HEK293 (cell line): ENCODE data around the gene TSPAN3.
A peak's percentile ranks its signal among the peaks of the same experiment; 100 is the strongest.

Experiments used
- CTCF ChIA-PET: fragments of 350-600 bp; formaldehyde crosslinking; extraction: SDS; loops from one replicate; lab custom pipeline; 2021; ENCODE audit warnings: antibody characterized with exemption; lab: Yijun Ruan, JAX
- POLR2A ChIA-PET: fragments of 300-600 bp; formaldehyde crosslinking; extraction: SDS; loops from one replicate; lab custom pipeline; 2020; ENCODE audit warnings: antibody characterized with exemption, inconsistent platforms; lab: Yijun Ruan, JAX
- H3K27ac ChIP-seq: fragments of 200-500 bp; sonication (Bioruptor generic); 2 replicates; pipeline ENCODE4 v1.5.1; 2014; ENCODE audit warnings: low read depth, low read length, control low read depth, inconsistent platforms; ENCODE audit errors: extremely low read depth
- H3K36me3 ChIP-seq, 2 experiments: fragments of 200-500 bp in 1 of 2; sonication (Bioruptor generic) in 1 of 2; 1 replicate in 1 of 2; 2 replicates in 1 of 2; pipeline ENCODE4 v1.5.1; 2014 to 2017; ENCODE audit warnings: inconsistent platforms in 2 of 2, low read length in 2 of 2; ENCODE audit not compliant: control insufficient read depth in 2 of 2, insufficient read depth in 1 of 2
- H3K4me1 ChIP-seq: fragments of 200-500 bp; sonication (Bioruptor generic); 2 replicates; pipeline ENCODE4 v1.5.1; 2014; ENCODE audit warnings: mild to moderate bottlenecking, low read length, inconsistent platforms; ENCODE audit not compliant: control insufficient read depth, insufficient read depth
- H3K4me3 ChIP-seq: 2 replicates; pipeline ENCODE4 v1.5.1; 2011; ENCODE audit warnings: low read depth, mild to moderate bottlenecking, control low read depth, low read length, moderate library complexity
- H3K9me3 ChIP-seq: fragments of 200-500 bp; sonication (Bioruptor generic); 2 replicates; pipeline ENCODE4 v1.5.1; 2014; ENCODE audit warnings: low read depth, low read length, inconsistent platforms; ENCODE audit not compliant: control insufficient read depth, insufficient read depth
- PRDM1 ChIP-seq: fragments of 450-650 bp; formaldehyde crosslinking; IDR thresholded peaks from 2 replicates; pipeline ENCODE4; 2016; ENCODE audit warnings: missing biosample characterization, missing genetic modification characterization
- ZBTB1 ChIP-seq: fragments of 450-650 bp; formaldehyde crosslinking; IDR thresholded peaks from 2 replicates; pipeline ENCODE4 v1.5.1; 2016; ENCODE audit warnings: missing biosample characterization, missing genetic modification characterization
- ZFHX2 ChIP-seq: fragments of 450-650 bp; formaldehyde crosslinking; conservative IDR thresholded peaks from 2 replicates; pipeline ENCODE4 v1.5.1; 2016; ENCODE audit warnings: missing biosample characterization, missing genetic modification characterization
- ZNF140 ChIP-seq: fragments of 450-650 bp; formaldehyde crosslinking; IDR thresholded peaks from 2 replicates; pipeline ENCODE4 v1.5.1; 2016; ENCODE audit warnings: missing biosample characterization, missing genetic modification characterization
- ZNF266 ChIP-seq: fragments of 450-650 bp; formaldehyde crosslinking; IDR thresholded peaks from 2 replicates; pipeline ENCODE4 v1.5.1; 2016; ENCODE audit warnings: missing biosample characterization, missing genetic modification characterization, low read depth
- ZNF292 ChIP-seq: fragments of 450-650 bp; formaldehyde crosslinking; IDR thresholded peaks from 2 replicates; pipeline ENCODE4 v1.5.1; 2016; ENCODE audit warnings: low read depth, missing biosample characterization, missing genetic modification characterization, borderline replicate concordance
- ZNF354C ChIP-seq: fragments of 450-650 bp; formaldehyde crosslinking; IDR thresholded peaks from 2 replicates; pipeline ENCODE4 v1.5.1; 2016; ENCODE audit warnings: missing biosample characterization, missing genetic modification characterization, low read depth, borderline replicate concordance
- ZNF529 ChIP-seq: fragments of 450-650 bp; formaldehyde crosslinking; IDR thresholded peaks from 2 replicates; pipeline ENCODE4 v1.5.1; 2017; ENCODE audit warnings: missing genetic modification characterization, missing biosample characterization; ENCODE audit not compliant: insufficient replicate concordance
- ZNF544 ChIP-seq: fragments of 450-650 bp; formaldehyde crosslinking; IDR thresholded peaks from 2 replicates; pipeline ENCODE4 v1.5.0; 2017; ENCODE audit warnings: missing biosample characterization, missing genetic modification characterization
- ZNF548 ChIP-seq: fragments of 450-650 bp; formaldehyde crosslinking; IDR thresholded peaks from 2 replicates; pipeline ENCODE4 v1.5.1; 2016; ENCODE audit warnings: missing biosample characterization, missing genetic modification characterization
- ZNF549 ChIP-seq: fragments of 450-650 bp; IDR thresholded peaks from 2 replicates; pipeline ENCODE4 v1.5.1; 2018; ENCODE audit warnings: missing biosample characterization, missing genetic modification characterization, mild to moderate bottlenecking, inconsistent platforms, moderate library complexity
- ZNF560 ChIP-seq: fragments of 450-650 bp; formaldehyde crosslinking; IDR thresholded peaks from 2 replicates; pipeline ENCODE4 v1.5.1; 2017; ENCODE audit warnings: missing biosample characterization, missing genetic modification characterization, borderline replicate concordance
- ZNF768 ChIP-seq: fragments of 450-650 bp; formaldehyde crosslinking; IDR thresholded peaks from 2 replicates; pipeline ENCODE4 v1.5.1; 2018; ENCODE audit warnings: missing biosample characterization, mild to moderate bottlenecking, missing genetic modification characterization
- TF ChIP-seq, protein P1 (sequence below): fragments of 450-650 bp; formaldehyde crosslinking; IDR thresholded peaks from 2 replicates; pipeline ENCODE4 v1.5.1; 2017; ENCODE audit warnings: missing biosample characterization, missing genetic modification characterization
- TF ChIP-seq, protein P2 (sequence below): fragments of 450-650 bp; formaldehyde crosslinking; IDR thresholded peaks from 2 replicates; pipeline ENCODE4 v1.5.1; 2016; ENCODE audit warnings: missing biosample characterization, missing genetic modification characterization

TSPAN3 gene

DNA sequence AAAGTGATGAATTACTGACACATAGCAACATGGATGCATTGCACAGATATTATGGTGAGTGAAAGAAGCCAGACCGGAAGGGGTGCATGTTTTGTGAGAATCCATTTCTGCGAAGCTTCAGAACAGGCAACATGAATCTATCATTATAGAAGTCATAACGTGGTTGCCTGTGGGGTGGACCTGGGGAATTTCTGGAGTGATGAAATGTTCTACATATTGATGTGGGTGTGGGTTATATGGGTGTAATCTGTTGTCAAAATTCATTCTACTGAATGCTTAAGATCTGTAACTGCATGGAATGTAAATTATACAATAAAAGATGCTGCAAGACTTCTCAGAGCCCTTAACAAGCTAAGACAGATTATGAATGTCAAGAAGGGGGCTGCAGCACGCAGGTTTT lies 25.2 kb upstream of the TSPAN3 start:
- no peaks in the 10 kb centered on the region for H3K36me3 ChIP-seq
- TF ChIP-seq ZFHX2 (0 out of 2 replicates have a peak, but pooled peaks have one; percentile 4), ZNF549 (no peak)
- TF ChIP-seq, all 188 proteins: peak for 1
- H3K27ac ChIP-seq = no peak overlapping the region
- POLR2A ChIA-PET = no interaction called here
- H3K4me1 ChIP-seq = no peaks in the 10 kb centered on the region
- H3K4me3 ChIP-seq = no peak overlapping the region
- CTCF ChIA-PET = interaction anchor here (1.0 to 1.5 kb wide), 3 partner anchors 10 to 401 kb away, joined by 3 to 8 read pairs (median 4); no protein-coding TSS in a partner anchor
- no peaks in the 10 kb centered on the region for H3K9me3 ChIP-seq

DNA sequence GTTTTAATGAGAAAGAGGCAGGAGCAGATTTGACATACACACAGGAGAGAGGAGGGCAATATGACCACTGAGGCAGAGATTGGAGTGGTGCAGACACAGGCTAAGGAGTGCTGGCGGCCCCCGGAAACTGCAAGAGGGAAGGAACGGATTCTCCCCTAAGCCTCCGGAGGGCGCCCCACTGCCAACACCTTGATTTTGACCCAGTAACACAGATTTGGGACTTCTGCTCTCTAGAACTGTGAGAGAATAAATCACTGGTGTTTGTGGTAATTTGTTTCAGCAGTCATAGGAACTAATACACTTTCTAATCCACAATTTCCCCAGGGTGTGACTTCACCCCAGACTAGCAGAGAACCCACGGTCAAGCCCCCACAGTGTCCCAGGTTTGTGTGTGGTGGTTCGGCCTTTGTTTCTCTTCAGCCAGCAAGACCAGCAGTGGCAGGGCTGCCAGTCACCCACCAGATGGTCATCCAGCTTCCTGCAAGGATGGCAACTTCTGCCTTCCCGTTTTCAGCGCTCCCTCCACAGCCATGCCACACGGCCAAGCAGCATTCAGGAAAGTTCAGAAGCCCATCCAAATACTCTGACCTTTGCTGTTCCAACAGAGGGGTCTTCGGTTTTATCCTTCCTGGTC lies 23.6 kb upstream of the TSPAN3 start:
- Histone ChIP-seq H3K4me1 (no peaks in the 10 kb centered on the region), H3K4me3 (no peak overlapping the region), H3K9me3 (no peaks in the 10 kb centered on the region), H3K36me3 (no peaks in the 10 kb centered on the region), H3K27ac (no peak overlapping the region)
- ChIA-PET POLR2A (no interaction called here), CTCF (interaction anchor here (0.5 to 1.7 kb wide), 7 partner anchors 8 to 708 kb away, joined by 3 to 9 read pairs (median 5); no protein-coding TSS in a partner anchor)
- no peak for TF ChIP-seq ZNF544 (tag by site-specific recombination)
- TF ChIP-seq PRDM1 = no peak
- TF ChIP-seq ZNF768 (tag by site-specific recombination) = no peak
- TF ChIP-seq, protein P1, sequence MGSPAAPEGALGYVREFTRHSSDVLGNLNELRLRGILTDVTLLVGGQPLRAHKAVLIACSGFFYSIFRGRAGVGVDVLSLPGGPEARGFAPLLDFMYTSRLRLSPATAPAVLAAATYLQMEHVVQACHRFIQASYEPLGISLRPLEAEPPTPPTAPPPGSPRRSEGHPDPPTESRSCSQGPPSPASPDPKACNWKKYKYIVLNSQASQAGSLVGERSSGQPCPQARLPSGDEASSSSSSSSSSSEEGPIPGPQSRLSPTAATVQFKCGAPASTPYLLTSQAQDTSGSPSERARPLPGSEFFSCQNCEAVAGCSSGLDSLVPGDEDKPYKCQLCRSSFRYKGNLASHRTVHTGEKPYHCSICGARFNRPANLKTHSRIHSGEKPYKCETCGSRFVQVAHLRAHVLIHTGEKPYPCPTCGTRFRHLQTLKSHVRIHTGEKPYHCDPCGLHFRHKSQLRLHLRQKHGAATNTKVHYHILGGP (tag by site-specific recombination) = no peak
- TF ChIP-seq ZNF292 (tag by site-specific recombination) = no peak
- TF ChIP-seq ZNF140 = no peak
- TF ChIP-seq ZNF548 (tag by site-specific recombination) = no peak
- TF ChIP-seq ZNF529 (tag by site-specific recombination) = no peak
- no peak for TF ChIP-seq ZNF354C (tag by site-specific recombination)

DNA sequence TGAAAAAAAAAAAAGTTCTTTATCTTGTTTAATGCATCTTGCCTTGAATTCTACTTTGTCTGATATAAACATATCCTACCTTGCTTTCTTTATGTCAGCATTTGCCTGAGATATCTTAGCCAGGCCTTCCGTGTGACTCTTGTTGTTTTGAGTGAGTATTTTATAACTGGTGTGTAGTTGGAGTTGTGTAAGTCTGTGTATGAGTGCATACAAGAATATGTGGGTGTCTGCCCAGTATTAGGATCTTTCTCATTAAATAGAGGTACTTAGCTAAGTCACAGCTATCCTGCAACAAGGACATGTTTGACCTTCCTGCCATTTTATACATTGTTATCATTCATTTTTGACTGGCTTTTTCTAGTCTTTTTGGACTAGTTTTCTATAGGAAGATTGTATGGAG lies 22.5 kb upstream of the TSPAN3 start:
- H3K9me3 ChIP-seq = no peaks in the 10 kb centered on the region
- POLR2A ChIA-PET = interaction anchor here (1.0 kb wide), 1 partner anchor 14 kb away, joined by 4 read pairs; no protein-coding TSS in a partner anchor
- TF ChIP-seq ZBTB1 (tag by site-specific recombination) (no peak), ZNF560 (tag by site-specific recombination) (no peak), ZNF266 (tag by site-specific recombination) (no peak)
- TF ChIP-seq, protein P2, sequence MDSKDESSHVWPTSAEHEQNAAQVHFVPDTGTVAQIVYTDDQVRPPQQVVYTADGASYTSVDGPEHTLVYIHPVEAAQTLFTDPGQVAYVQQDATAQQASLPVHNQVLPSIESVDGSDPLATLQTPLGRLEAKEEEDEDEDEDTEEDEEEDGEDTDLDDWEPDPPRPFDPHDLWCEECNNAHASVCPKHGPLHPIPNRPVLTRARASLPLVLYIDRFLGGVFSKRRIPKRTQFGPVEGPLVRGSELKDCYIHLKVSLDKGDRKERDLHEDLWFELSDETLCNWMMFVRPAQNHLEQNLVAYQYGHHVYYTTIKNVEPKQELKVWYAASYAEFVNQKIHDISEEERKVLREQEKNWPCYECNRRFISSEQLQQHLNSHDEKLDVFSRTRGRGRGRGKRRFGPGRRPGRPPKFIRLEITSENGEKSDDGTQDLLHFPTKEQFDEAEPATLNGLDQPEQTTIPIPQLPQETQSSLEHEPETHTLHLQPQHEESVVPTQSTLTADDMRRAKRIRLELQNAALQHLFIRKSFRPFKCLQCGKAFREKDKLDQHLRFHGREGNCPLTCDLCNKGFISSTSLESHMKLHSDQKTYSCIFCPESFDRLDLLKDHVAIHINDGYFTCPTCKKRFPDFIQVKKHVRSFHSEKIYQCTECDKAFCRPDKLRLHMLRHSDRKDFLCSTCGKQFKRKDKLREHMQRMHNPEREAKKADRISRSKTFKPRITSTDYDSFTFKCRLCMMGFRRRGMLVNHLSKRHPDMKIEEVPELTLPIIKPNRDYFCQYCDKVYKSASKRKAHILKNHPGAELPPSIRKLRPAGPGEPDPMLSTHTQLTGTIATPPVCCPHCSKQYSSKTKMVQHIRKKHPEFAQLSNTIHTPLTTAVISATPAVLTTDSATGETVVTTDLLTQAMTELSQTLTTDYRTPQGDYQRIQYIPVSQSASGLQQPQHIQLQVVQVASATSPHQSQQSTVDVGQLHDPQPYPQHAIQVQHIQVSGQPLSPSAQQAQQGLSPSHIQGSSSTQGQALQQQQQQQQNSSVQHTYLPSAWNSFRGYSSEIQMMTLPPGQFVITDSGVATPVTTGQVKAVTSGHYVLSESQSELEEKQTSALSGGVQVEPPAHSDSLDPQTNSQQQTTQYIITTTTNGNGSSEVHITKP (tag by site-specific recombination) = no peak
- TF ChIP-seq, all 188 proteins: peak for 0
- Histone ChIP-seq H3K4me1 (no peaks in the 10 kb centered on the region), H3K36me3 (no peaks in the 10 kb centered on the region), H3K27ac (no peak overlapping the region), H3K4me3 (no peak overlapping the region)
- CTCF ChIA-PET = interaction anchor here (0.6 to 2.6 kb wide), 10 partner anchors 9 to 709 kb away, joined by 3 to 14 read pairs (median 4); no protein-coding TSS in a partner anchor
